ENCODE results near the gene COL4A1. TPM values are rescaled to one million over a fixed set of nuclear protein-coding genes. Genes with fewer than 3 reads are reported as not detected.
A peak's percentile ranks its signal among the peaks of the same experiment; 100 is the strongest.

COL4A1 gene
- total RNA-seq, 1 donor from 2014 or later, result 347 TPM

GRCh38 chr13:110341445-110342244 lies 34.7 kb upstream of the COL4A1 start:
- DNase-seq (ENCODE audit: low spot score), result peak; percentile 53

GRCh38 chr13:110340812-110341444 lies 34.0 kb upstream of the COL4A1 start:
- peak; percentile 82 for DNase-seq (ENCODE audit: low spot score)

- no peak for DNase-seq (ENCODE audit: low spot score)
These were observed 33.1 kb upstream of the COL4A1 start for GRCh38 chr13:110339975-110340550.

- no peak for DNase-seq (ENCODE audit: low spot score)
These were observed 32.3 kb upstream of the COL4A1 start for GRCh38 chr13:110339263-110339662.

GRCh38 chr13:110338441-110339101 lies 31.6 kb upstream of the COL4A1 start:
- peak; percentile 62 for DNase-seq (ENCODE audit: low spot score)

- no peak for DNase-seq (ENCODE audit: low spot score)
These were observed 30.3 kb upstream of the COL4A1 start for GRCh38 chr13:110337247-110337646.

GRCh38 chr13:110336681-110337080 lies 29.7 kb upstream of the COL4A1 start:
- no peak for DNase-seq (ENCODE audit: low spot score)

GRCh38 chr13:110336108-110336507 lies 29.2 kb upstream of the COL4A1 start:
- DNase-seq (ENCODE audit: low spot score), result no peak

GRCh38 chr13:110334841-110335490 lies 28.0 kb upstream of the COL4A1 start:
- no peak for DNase-seq (ENCODE audit: low spot score)

GRCh38 chr13:110334256-110334655 lies 27.3 kb upstream of the COL4A1 start:
- DNase-seq (ENCODE audit: low spot score), result no peak

- no peak for DNase-seq (ENCODE audit: low spot score)
These were observed 26.9 kb upstream of the COL4A1 start for GRCh38 chr13:110333837-110334236.

- DNase-seq (ENCODE audit: low spot score), result no peak
These were observed 25.8 kb upstream of the COL4A1 start for GRCh38 chr13:110332750-110333149.

GRCh38 chr13:110331362-110331761 lies 24.4 kb upstream of the COL4A1 start:
- no peak for DNase-seq (ENCODE audit: low spot score)

GRCh38 chr13:110330491-110331011 lies 23.6 kb upstream of the COL4A1 start:
- no peak for DNase-seq (ENCODE audit: low spot score)

GRCh38 chr13:110329798-110330461 lies 23.0 kb upstream of the COL4A1 start:
- DNase-seq (ENCODE audit: low spot score), result no peak

GRCh38 chr13:110329258-110329657 lies 22.3 kb upstream of the COL4A1 start:
- no peak for DNase-seq (ENCODE audit: low spot score)

- DNase-seq (ENCODE audit: low spot score), result no peak
These were observed 21.6 kb upstream of the COL4A1 start for GRCh38 chr13:110328573-110328972.

GRCh38 chr13:110327051-110327721 lies 20.2 kb upstream of the COL4A1 start:
- no peak for DNase-seq (ENCODE audit: low spot score)

- DNase-seq (ENCODE audit: low spot score), result no peak
These were observed 19.4 kb upstream of the COL4A1 start for GRCh38 chr13:110326263-110326904.
